HL-60 (cell line): ENCODE results near the gene SLTM.

Experiments
- DNase-seq, 2 experiments: peaks; one replicate each; pipeline ENCODE4 v3.0.0-alpha.2; 2010 to 2020; ENCODE audit warnings: low read depth in 1 of 2, low spot score in 1 of 2
- H3K27ac ChIP-seq: fragments of 250-450 bp; sonication (Bioruptor Pico); replicated peaks from 2 replicates; pipeline ENCODE4 v1.5.1; 2020; ENCODE audit warnings: mild to moderate bottlenecking, moderate library complexity
- H3K27me3 ChIP-seq: fragments of 250-450 bp; sonication (Bioruptor Pico); 2 replicates; pipeline ENCODE4 v1.5.1; 2021; ENCODE audit warnings: mild to moderate bottlenecking, moderate library complexity; ENCODE audit not compliant: insufficient read depth, poor library complexity, severe bottlenecking
- H3K4me3 ChIP-seq: replicated peaks from 2 replicates; pipeline ENCODE4 v1.5.1; 2011; ENCODE audit warnings: mild to moderate bottlenecking, control low read depth, low read length; ENCODE audit not compliant: insufficient read depth
- GABPA ChIP-seq: IDR thresholded peaks from 2 replicates; pipeline ENCODE4 v1.6.1; 2012; ENCODE audit warnings: low read depth
- POLR2AphosphoS5 ChIP-seq: IDR thresholded peaks from 2 replicates; pipeline ENCODE4 v1.6.1; 2012; ENCODE audit warnings: low read depth
- SPI1 ChIP-seq: IDR thresholded peaks from 2 replicates; pipeline ENCODE4 v1.6.1; 2012; ENCODE audit warnings: low read depth, mild to moderate bottlenecking, borderline replicate concordance
- TF ChIP-seq, protein P1 (sequence below): IDR thresholded peaks from 2 replicates; pipeline ENCODE4 v1.6.1; 2012; ENCODE audit warnings: low read depth; ENCODE audit not compliant: insufficient replicate concordance
- TF ChIP-seq, protein P2 (sequence below): IDR thresholded peaks from one replicate; pipeline ENCODE4 v1.5.1; 2011; ENCODE audit warnings: low read length, control low read depth, inconsistent platforms; ENCODE audit not compliant: insufficient read depth

The SLTM gene

DNA sequence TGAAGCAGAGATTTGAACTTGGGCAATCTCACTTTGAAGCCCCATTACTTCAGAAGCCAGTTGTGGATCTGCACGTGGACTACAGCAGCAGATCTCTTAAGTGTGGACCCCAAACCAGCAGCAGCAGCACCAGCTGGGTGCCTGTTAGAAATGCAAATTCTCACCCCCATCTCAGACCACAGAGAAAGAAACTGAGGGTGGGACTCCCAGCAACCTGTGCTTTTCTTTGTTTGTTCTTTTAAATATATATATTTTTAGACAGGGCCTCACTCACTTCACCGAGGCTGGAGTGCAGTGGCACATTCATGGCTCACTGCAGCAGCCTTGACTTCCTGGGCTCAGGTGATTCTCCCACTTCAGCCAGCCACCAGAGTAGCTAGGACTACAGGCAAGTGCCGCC is 53.2 kb downstream of the SLTM start:
- Histone ChIP-seq H3K27ac (no peak overlapping the region), H3K4me3 (no peak overlapping the region), H3K27me3 (no peaks in the 10 kb centered on the region)
- TF ChIP-seq, protein P1, sequence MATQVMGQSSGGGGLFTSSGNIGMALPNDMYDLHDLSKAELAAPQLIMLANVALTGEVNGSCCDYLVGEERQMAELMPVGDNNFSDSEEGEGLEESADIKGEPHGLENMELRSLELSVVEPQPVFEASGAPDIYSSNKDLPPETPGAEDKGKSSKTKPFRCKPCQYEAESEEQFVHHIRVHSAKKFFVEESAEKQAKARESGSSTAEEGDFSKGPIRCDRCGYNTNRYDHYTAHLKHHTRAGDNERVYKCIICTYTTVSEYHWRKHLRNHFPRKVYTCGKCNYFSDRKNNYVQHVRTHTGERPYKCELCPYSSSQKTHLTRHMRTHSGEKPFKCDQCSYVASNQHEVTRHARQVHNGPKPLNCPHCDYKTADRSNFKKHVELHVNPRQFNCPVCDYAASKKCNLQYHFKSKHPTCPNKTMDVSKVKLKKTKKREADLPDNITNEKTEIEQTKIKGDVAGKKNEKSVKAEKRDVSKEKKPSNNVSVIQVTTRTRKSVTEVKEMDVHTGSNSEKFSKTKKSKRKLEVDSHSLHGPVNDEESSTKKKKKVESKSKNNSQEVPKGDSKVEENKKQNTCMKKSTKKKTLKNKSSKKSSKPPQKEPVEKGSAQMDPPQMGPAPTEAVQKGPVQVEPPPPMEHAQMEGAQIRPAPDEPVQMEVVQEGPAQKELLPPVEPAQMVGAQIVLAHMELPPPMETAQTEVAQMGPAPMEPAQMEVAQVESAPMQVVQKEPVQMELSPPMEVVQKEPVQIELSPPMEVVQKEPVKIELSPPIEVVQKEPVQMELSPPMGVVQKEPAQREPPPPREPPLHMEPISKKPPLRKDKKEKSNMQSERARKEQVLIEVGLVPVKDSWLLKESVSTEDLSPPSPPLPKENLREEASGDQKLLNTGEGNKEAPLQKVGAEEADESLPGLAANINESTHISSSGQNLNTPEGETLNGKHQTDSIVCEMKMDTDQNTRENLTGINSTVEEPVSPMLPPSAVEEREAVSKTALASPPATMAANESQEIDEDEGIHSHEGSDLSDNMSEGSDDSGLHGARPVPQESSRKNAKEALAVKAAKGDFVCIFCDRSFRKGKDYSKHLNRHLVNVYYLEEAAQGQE, result no peak
- no peak for TF ChIP-seq GABPA
- TF ChIP-seq SPI1, result no peak
- no peak for TF ChIP-seq POLR2AphosphoS5
- TF ChIP-seq, protein P2, sequence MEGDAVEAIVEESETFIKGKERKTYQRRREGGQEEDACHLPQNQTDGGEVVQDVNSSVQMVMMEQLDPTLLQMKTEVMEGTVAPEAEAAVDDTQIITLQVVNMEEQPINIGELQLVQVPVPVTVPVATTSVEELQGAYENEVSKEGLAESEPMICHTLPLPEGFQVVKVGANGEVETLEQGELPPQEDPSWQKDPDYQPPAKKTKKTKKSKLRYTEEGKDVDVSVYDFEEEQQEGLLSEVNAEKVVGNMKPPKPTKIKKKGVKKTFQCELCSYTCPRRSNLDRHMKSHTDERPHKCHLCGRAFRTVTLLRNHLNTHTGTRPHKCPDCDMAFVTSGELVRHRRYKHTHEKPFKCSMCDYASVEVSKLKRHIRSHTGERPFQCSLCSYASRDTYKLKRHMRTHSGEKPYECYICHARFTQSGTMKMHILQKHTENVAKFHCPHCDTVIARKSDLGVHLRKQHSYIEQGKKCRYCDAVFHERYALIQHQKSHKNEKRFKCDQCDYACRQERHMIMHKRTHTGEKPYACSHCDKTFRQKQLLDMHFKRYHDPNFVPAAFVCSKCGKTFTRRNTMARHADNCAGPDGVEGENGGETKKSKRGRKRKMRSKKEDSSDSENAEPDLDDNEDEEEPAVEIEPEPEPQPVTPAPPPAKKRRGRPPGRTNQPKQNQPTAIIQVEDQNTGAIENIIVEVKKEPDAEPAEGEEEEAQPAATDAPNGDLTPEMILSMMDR, result no peak
- DNase-seq, result no peak

DNA sequence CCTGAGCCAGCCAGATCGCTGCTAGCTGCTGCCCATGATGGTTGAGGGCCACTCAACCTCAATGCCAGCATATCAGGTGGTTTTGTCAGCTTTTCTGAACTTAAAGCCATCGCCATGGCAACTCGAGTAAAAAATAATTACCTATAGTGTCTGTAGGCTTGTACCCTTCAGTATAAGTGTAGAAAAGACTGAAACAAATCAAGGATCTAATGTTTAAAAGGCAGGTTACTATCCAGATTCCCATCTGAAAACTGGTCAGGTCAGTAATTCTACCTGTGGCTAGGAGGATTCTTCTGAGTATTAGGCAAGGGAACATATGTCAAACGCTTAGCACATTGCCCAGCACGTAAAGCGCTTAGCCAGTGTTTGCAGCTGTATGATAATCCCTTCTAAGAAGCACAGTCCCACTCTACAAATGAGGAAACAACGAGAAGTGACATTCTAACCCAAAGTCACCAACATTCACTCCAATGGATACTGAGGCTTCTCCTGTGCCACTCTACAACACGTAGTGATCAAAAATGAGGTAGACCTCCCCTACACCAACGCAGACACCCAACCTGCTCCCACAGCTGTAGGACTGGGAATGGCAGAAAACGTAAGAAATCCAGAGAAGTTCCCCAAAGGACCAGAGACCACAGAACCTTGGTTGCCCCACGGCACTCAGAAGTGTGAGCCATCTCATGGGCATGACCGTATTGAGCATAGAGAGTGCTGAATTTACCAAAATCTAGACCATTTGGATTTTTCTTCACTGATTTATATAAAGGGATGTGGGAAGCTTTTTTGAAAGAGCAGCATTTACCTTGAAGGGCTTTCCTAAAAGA is 55.3 kb downstream of the SLTM start:
- TF ChIP-seq GABPA (no peak), SPI1 (no peak)
- TF ChIP-seq, protein P1, result no peak
- Histone ChIP-seq H3K27me3 (no peaks in the 10 kb centered on the region), H3K4me3 (no peak overlapping the region), H3K27ac (no peak overlapping the region)
- DNase-seq, result no peak

DNA sequence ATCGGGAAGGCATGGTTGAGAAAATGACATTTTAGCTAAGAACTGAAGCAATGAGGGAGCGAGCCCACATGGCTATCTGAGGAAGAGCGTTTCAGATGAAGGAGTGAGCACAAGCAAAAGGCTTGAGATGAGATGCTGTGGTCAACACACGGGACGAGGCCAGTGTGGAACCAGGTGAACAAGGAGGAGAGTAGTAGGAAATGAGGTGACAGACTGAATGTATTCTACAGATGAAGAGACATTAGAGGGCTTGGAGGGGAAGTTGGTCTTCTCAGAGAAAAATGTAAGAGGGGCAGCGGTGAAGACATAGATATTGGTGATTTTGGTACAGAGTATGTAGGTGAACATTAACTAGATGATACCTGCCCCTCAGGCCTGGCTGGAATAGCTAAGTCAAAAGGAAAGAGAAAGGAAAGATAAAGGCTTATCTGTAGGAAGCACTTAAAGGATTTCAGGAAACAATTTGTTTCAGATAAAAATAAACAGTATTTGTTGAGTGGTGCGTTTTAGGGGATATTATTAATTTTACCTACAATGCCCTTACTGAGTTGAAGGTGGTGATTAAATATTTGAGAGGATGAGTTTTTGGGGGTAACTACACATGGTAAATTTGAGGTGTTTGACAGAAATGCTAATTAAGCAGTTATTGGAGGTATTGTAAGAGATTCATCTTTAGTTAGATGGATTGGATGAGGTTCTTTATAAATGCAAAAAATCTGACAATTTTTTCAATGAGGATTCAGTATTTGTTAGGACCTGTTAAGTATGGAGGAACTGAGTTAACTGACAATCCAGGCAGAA is 57.0 kb downstream of the SLTM start:
- Histone ChIP-seq H3K27ac (no peak overlapping the region), H3K4me3 (no peak overlapping the region), H3K27me3 (no peaks in the 10 kb centered on the region)
- TF ChIP-seq, protein P2, result no peak
- TF ChIP-seq POLR2AphosphoS5 (no peak), GABPA (no peak), SPI1 (no peak)
- TF ChIP-seq, protein P1, result no peak
- no peak for DNase-seq
